D721Med (cell line): ENCODE results near the gene HDAC4.

Experiments
- DNase-seq: peaks from one replicate; pipeline ENCODE4 v3.0.0; 2011; ENCODE audit warnings: low spot score; ENCODE audit not compliant: insufficient read length
- FAIRE-seq: peaks from 2 replicates; lab custom pipeline; 2011; peaks lifted over from hg19 to GRCh38; lab: Jason Lieb, UNC
- CTCF ChIP-seq: IDR thresholded peaks from 2 replicates; pipeline ENCODE4 v1.5.1; 2012; ENCODE audit warnings: mild to moderate bottlenecking, control low read depth; ENCODE audit not compliant: insufficient read depth; ENCODE audit errors: missing control alignments

Gene HDAC4

GRCh38 chr2:239037559-239037910 lies 363.3 kb downstream of the HDAC4 start:
- DNase-seq (no peak), FAIRE-seq (no peak)
- TF ChIP-seq CTCF, result no peak

- TF ChIP-seq CTCF, result no peak
- no peak for FAIRE-seq
- DNase-seq, result no peak
These were observed 363.8 kb downstream of the HDAC4 start for GRCh38 chr2:239036819-239037558.

- DNase-seq, result no peak
- no peak for TF ChIP-seq CTCF
- FAIRE-seq, result no peak
These were observed 364.7 kb downstream of the HDAC4 start for GRCh38 chr2:239035997-239036731.

- TF ChIP-seq CTCF, result peak; percentile 62
- peak; percentile 90 for DNase-seq
- FAIRE-seq, result no peak
These were observed 365.4 kb downstream of the HDAC4 start for GRCh38 chr2:239035361-239035814.

GRCh38 chr2:239034561-239035341 lies 366.1 kb downstream of the HDAC4 start:
- FAIRE-seq (no peak), DNase-seq (no peak)
- no peak for TF ChIP-seq CTCF

- no peak for FAIRE-seq
- TF ChIP-seq CTCF, result no peak
These were observed 366.8 kb downstream of the HDAC4 start for GRCh38 chr2:239033801-239034560.

More at GRCh38 chr2:239033801-239034560, 366.8 kb downstream of the HDAC4 start:
- no peak for DNase-seq
